ENCODE data around the gene CALHM4. TPM values are rescaled to one million over a fixed set of nuclear protein-coding genes. Genes with fewer than 3 reads are reported as not detected.

Gene CALHM4
- total RNA-seq, 2 donors from 2014 or later, result not detected

DNA sequence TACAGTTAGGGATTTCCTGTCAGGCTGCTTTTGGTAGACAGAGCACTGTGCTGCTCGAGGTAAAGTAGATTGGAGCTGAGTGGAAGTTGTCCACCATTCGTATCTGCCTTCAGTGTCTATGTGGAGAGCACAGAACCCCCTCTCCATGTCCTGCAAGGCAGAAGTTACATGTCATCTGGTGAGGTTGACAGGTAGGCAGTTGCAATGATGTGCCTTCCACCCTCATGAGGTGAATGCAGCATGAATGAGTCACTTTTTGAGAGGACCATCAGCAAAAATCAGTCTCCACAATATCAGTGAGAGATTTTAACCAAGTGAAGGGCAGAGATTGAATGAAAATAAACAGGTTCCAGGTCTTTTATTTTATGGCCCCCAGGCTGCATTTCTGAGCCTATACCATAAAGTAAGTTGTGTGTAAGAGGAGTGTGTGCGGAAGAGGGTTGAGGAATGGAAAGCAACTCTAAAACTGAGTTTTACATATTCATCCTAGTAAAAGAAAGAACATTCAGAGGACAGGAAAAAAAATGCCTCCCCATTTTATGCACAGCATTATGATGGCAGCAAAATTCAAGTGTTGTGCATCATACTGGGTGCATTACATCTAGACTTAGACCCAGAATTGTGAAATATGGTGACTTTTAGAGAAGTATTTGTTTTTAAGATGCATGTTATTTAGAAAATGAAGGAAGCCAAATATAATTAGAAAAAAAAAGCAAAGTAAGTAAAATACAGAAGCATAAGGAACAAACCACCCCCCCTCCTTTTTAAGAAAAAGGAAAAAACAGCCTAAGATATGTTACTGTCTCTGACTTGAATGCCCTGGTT, 23.9 kb upstream of the CALHM4 start:
- no peaks in the 10 kb centered on the region for H3K36me3 Mint-ChIP-seq (ENCODE audit: low read depth)
- no peak for ATAC-seq (replicated peaks)
- no peak overlapping the region for H3K4me3 Mint-ChIP-seq
- peaks cover 12% of the 10 kb centered on the region for H3K27me3 Mint-ChIP-seq
- no peaks in the 10 kb centered on the region for H3K9me3 Mint-ChIP-seq
- H3K27ac Mint-ChIP-seq, result no peak overlapping the region
- no peaks in the 10 kb centered on the region for H3K4me1 Mint-ChIP-seq

DNA sequence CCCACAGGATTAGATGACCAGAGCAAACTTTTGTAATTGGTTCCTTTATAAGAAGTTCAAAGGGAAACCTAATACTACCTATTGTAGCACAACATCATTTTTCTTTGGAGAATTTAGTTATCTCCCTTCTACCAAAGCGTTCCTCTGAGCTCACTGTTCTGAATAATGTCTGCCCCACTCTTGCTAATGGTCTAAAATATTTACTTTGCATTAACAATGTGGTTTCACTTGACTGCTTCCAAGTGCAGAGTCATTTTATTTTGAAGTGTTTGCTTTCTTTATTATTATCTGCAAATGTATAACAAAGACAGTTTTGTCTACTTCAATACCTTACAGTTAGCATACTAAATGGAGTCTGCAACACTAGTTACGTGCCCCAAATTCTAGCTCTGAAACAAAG, 23.1 kb upstream of the CALHM4 start:
- no peak overlapping the region for H3K4me3 Mint-ChIP-seq
- H3K4me1 Mint-ChIP-seq, result no peaks in the 10 kb centered on the region
- no peaks in the 10 kb centered on the region for H3K36me3 Mint-ChIP-seq (ENCODE audit: low read depth)
- no peak for ATAC-seq (replicated peaks)
- H3K27me3 Mint-ChIP-seq, result peaks cover 12% of the 10 kb centered on the region
- no peak overlapping the region for H3K27ac Mint-ChIP-seq
- H3K9me3 Mint-ChIP-seq, result no peaks in the 10 kb centered on the region

DNA sequence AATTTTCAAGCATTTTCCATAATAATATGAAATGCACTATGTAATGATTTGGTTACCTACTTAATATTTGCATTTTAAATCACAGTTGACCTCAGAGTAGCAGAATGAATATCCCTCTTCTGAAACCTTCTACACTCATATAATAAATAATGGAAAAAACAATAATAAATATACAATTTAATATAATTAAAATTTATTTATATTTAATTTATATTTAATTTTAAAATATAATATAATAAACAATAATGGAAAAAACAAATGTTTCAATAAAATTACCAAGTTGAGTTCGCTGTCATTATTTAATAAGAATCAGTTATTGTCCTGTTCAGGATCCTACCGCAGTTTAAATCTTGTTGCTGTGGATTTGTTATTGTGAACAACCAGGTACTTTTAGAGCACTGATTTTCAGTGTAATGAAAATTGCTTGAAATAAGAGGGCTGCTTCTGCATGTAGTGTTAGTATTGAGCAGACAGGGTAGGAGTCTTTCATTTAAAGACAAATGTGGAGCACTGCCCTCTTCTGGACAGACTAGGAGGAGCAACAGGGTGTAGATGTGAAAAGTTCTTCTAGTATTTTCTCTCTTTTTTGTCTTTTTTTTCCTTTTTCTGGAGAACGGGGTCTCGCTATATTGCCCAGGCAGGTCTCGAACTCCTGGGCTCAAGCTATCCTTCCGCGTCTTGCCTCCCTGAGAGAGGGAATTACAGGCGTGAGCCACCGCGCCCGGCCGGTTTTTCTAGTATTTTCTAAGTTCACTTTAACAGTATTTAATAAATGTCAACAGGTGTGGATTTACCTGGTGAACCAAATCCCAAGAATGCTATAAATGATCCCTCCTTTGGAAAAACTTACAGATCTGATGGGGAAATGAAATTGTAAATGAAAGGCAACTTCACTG, 21.6 kb upstream of the CALHM4 start:
- Mint-ChIP-seq H3K4me1 (no peaks in the 10 kb centered on the region), H3K4me3 (no peak overlapping the region), H3K27me3 (peaks cover 12% of the 10 kb centered on the region), H3K27ac (no peak overlapping the region), H3K9me3 (no peaks in the 10 kb centered on the region), H3K36me3 (ENCODE audit: low read depth) (no peaks in the 10 kb centered on the region)
- peak; percentile 83 for ATAC-seq (replicated peaks)

DNA sequence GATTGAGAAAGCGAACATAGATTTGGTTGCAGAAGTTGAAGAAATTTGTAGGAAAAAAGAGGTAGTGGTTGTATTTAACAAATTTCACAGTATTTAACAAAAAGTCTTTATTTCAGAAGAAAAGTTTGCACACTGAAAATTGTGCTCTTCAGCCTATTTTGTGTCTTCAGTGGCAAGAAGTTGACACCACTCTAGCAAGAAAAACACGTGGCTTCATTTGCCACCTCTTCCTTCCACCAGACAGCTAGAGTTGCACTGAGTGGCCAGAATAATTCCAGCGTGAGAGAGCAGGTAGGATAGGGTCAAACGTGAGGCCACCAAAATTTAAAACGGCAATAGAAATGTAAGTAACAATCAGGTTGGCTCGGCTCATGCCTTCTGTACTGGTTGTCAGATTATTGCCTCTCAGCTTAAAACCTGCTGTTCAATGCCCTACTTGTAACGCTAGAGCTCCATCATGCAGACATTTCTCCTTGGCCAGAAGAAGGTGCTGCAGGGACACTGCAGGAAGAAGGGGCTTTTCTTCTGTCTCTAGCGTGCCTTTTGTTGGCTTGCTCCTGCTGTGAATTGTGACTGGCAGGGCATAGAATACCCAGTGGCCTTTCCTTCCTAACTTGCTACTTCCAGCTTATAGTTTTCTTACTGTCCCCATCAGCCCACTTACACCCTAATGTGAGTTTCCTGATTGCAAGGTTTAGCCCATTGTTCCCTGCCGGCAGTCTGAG, 20.2 kb upstream of the CALHM4 start:
- Mint-ChIP-seq H3K27me3 (peaks cover 6% of the 10 kb centered on the region), H3K9me3 (no peaks in the 10 kb centered on the region), H3K27ac (no peak overlapping the region), H3K36me3 (ENCODE audit: low read depth) (no peaks in the 10 kb centered on the region), H3K4me1 (no peaks in the 10 kb centered on the region), H3K4me3 (no peak overlapping the region)
- ATAC-seq (replicated peaks), result no peak

DNA sequence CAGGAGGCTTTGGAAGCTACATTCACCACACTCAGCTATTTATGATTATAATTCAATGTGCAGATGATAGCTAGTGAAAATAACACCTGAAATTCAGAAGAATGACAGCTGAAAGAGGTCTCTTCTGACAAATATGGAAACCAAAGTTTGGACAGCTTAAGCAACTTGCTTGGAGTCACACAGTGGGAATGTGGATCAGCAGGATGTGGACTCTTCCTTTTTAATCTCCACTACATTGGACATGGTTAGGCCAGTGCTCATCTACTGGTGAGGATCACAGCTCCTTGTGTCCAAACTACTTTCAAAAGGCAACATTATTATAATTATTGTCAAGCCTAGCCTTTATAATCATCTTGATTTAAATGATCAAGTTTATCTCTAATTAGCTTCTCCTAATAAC, 18.4 kb upstream of the CALHM4 start:
- H3K4me3 Mint-ChIP-seq, result no peak overlapping the region
- H3K9me3 Mint-ChIP-seq, result no peaks in the 10 kb centered on the region
- H3K4me1 Mint-ChIP-seq, result no peaks in the 10 kb centered on the region
- H3K36me3 Mint-ChIP-seq (ENCODE audit: low read depth), result no peaks in the 10 kb centered on the region
- no peak for ATAC-seq (replicated peaks)
- peaks cover 3% of the 10 kb centered on the region for H3K27me3 Mint-ChIP-seq
- H3K27ac Mint-ChIP-seq, result no peak overlapping the region

DNA sequence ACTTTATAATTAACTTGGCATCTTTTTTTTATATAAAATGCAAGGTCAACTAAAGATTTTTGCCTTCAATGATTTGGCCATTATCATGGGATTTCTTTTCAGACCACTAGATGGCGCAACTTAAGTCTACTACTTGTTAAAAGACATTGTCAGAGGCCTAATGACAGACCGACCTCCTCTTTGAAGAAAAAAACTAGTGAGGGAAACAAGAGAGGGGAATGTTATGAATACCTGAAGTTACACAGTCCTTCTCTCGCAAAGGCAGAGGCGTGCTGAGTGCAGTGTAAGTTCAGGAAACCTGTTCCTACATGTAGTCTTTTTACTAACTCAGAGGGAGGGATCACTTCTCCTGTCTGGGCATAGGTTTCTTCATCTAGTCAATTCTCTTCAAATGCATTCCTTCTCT, 17.3 kb upstream of the CALHM4 start:
- H3K9me3 Mint-ChIP-seq, result no peaks in the 10 kb centered on the region
- H3K27me3 Mint-ChIP-seq, result peaks cover 7% of the 10 kb centered on the region

DNA sequence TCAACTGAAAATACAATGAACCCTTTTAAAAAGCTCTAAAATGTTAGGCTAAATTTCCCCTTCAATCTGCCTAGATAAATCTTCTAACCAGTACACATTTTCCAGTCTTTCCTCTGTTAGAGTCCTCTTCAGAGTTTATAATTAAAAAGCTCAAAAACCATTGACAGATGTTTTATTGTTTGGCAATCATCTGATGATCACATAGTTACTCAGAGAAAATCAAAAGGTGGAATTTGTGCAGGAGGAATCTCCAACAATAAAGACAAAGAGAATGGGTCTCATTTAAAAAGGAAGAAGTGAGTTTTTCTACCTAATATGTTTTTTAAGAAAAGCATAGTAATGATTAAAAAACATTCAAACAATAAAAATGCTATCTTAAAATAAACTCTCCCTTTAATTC, 11.1 kb upstream of the CALHM4 start:
- H3K9me3 Mint-ChIP-seq, result no peaks in the 10 kb centered on the region
- no peaks in the 10 kb centered on the region for H3K4me1 Mint-ChIP-seq
- ATAC-seq (replicated peaks), result no peak
- no peak overlapping the region for H3K27ac Mint-ChIP-seq
- no peak overlapping the region for H3K4me3 Mint-ChIP-seq
- no peaks in the 10 kb centered on the region for H3K36me3 Mint-ChIP-seq (ENCODE audit: low read depth)
- H3K27me3 Mint-ChIP-seq, result peaks cover 17% of the 10 kb centered on the region

More for the DNA sequence above, 17.3 kb upstream of the CALHM4 start:
- no peak overlapping the region for H3K27ac Mint-ChIP-seq
- no peaks in the 10 kb centered on the region for H3K36me3 Mint-ChIP-seq (ENCODE audit: low read depth)
- H3K4me3 Mint-ChIP-seq, result no peak overlapping the region
- no peaks in the 10 kb centered on the region for H3K4me1 Mint-ChIP-seq
- ATAC-seq (replicated peaks), result peak; percentile 53

DNA sequence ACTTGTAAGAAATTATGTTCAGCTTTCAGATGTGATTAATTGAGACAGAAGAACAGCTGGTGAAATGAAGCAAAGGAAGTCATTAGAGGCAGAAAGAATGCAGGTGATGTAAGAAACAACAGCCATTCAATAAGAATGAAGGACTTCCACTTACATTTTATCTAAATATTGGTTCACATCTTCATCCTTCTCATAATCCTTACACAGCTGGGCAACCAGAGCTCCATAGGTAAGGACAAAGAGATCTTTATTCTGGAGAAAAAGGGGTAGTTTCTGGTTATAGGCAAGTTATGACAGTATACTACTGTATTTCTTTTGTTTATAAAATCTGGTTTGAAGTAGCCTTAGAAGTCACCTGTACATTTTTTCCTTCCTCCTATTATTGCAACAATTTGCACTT, 10.4 kb upstream of the CALHM4 start:
- Mint-ChIP-seq H3K4me1 (no peaks in the 10 kb centered on the region), H3K36me3 (ENCODE audit: low read depth) (no peaks in the 10 kb centered on the region), H3K27me3 (peaks cover 17% of the 10 kb centered on the region), H3K9me3 (no peaks in the 10 kb centered on the region), H3K27ac (no peak overlapping the region), H3K4me3 (no peak overlapping the region)
- ATAC-seq (replicated peaks), result no peak

DNA sequence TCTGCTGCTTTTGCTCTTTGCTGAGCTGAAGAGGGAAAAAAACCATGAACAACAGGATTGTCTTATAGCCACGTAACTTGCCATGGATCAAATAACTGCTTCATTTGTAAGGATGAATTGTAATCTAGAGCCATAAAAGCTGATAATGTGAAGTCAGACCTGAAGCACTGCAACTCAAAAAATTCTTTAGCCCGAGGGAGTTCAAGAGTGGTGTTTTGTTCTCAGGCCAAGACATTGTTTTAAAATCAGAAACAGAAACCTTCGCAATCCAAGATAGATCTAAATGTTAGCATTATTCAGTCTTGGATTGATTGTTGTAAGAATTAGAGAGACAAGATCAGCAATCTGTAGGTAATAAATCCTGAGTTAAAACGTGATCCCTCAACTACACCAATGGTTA, 7.9 kb upstream of the CALHM4 start, which contains the start of gene TRAPPC3L:
Gene TRAPPC3L (minus strand): TSS at position 34 of the 400 bp plus-strand sequence. CDS start 170 bp downstream, outside the sequence.
- peaks cover 17% of the 10 kb centered on the region for H3K27me3 Mint-ChIP-seq
- H3K4me3 Mint-ChIP-seq, result no peak within 1 kb of the TSS
- no peaks in the 10 kb centered on the region for H3K9me3 Mint-ChIP-seq

DNA sequence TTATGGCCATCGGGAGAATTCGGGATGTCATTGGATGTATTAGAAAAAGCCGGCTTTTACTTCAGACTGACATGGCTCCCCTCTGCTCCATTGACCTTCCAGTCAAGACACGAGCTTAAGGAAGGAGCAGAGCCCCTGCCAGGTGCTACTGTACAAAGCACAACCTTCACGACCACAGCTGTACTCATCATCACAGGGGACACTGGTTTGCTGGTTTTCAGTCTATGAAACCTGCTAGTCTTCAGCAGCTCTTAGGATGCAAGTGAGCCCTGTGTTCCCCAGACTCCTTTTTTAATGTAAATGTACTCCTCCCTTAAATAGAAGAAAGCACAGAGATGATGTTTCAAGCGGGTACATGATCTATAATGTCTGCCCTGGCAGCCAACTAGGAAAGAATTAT, 6.2 kb upstream of the CALHM4 start:
- Mint-ChIP-seq H3K27ac (no peak overlapping the region), H3K9me3 (no peaks in the 10 kb centered on the region), H3K4me3 (no peak overlapping the region), H3K36me3 (ENCODE audit: low read depth) (no peaks in the 10 kb centered on the region), H3K27me3 (peaks cover 18% of the 10 kb centered on the region), H3K4me1 (no peaks in the 10 kb centered on the region)
- no peak for ATAC-seq (replicated peaks)

More for the DNA sequence above, 7.9 kb upstream of the CALHM4 start, which contains the start of gene TRAPPC3L:
- Mint-ChIP-seq H3K4me1 (no peaks in the 10 kb centered on the region), H3K27ac (no peak within 1 kb of the TSS), H3K36me3 (ENCODE audit: low read depth) (no peaks in the 10 kb centered on the region)
- no peak for ATAC-seq (replicated peaks)

DNA sequence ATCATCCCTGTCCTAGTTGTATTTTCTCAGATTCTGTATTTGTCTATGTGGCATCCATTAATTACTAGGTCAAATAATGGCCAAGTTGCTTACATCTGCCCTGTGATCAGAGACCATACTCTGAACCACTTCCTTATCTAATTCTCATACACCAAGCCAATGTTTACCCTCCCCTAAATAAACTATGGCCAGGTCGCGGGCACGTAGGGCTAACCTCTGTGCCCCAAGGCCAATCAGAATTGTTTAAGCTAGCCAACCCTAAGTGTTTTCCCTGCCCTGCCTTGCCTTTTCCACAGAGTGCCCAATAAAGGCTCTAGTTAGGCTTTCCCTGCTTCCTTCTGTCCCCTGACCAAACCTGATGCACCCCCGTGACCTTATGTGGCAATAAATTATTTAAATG, 2.8 kb upstream of the CALHM4 start:
- Mint-ChIP-seq H3K4me3 (no peak overlapping the region), H3K27ac (no peak overlapping the region), H3K36me3 (ENCODE audit: low read depth) (no peaks in the 10 kb centered on the region), H3K9me3 (no peaks in the 10 kb centered on the region), H3K4me1 (no peaks in the 10 kb centered on the region), H3K27me3 (peaks cover 17% of the 10 kb centered on the region)
- no peak for ATAC-seq (replicated peaks)

DNA sequence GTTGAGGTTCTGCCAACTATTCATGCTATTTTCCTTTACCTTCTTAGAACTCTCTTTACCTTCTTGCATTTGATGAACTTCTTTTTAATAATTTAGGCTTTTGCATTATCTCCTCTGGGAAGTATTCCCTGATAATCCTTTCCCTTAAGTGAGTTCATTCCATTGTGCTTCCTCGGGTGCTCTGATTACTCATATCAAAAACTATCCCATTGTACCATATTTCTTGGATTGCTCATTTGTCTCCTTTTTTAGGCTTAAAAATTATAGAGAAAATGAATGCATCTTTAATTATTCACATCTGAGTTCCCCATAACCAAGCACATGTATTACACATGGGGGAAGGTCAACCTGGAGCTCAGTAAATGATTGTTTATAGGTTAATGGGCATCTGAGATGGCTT, 2.5 kb downstream of the CALHM4 start:
- Mint-ChIP-seq H3K4me1 (no peaks in the 10 kb centered on the region), H3K27ac (no peak overlapping the region), H3K9me3 (no peaks in the 10 kb centered on the region), H3K4me3 (no peak overlapping the region), H3K36me3 (ENCODE audit: low read depth) (no peaks in the 10 kb centered on the region), H3K27me3 (peaks cover 11% of the 10 kb centered on the region)
- ATAC-seq (replicated peaks), result no peak

DNA sequence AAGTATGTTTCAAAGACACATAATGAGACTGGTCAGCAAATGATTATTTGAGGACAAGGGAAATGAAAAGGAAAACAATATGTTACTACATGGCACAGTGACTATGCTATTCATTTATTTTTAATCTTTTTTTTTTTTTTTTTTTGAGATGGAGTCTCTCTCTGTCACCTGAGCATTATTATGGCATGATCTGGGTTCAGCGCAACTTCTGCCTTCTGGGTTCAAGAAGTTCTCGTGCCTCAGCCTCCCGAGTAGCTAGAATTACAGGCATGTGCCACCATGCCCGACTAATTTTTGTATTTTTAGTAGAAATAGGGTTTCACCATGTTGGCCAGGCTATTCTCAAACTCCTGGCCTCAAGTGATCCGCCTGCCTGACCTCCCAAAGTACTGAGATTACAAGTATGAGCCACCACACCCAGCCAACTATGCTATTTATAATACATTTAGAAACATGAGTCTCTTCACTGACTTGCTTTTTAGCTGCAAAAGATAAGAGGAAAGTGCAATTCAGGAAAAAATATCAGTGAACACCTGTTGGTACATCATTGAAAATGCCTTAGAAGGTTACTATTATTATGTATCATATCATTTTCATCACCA, 3.4 kb downstream of the CALHM4 start:
- H3K27ac Mint-ChIP-seq, result no peak overlapping the region
- peaks cover 12% of the 10 kb centered on the region for H3K27me3 Mint-ChIP-seq
- no peaks in the 10 kb centered on the region for H3K4me1 Mint-ChIP-seq
- ATAC-seq (replicated peaks), result no peak
- no peaks in the 10 kb centered on the region for H3K36me3 Mint-ChIP-seq (ENCODE audit: low read depth)
- H3K9me3 Mint-ChIP-seq, result no peaks in the 10 kb centered on the region
- H3K4me3 Mint-ChIP-seq, result no peak overlapping the region

DNA sequence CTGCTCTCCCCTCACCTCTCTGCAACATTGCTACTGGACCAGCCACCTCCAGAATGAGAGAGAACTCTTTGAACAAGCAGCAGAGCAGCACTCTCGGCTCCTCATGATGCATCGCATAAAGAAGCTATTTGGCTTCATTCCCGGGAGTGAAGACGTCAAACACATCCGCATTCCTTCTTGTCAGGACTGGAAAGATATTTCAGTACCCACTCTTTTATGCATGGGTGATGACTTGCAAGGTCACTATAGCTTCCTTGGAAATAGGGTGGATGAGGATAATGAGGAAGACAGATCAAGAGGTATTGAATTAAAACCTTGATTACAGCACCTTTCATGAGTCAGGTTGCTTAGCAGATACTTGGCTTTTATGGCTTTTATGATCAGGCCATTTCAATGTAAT, 4.3 kb downstream of the CALHM4 start:
- Mint-ChIP-seq H3K27ac (no peak overlapping the region), H3K36me3 (ENCODE audit: low read depth) (no peaks in the 10 kb centered on the region), H3K9me3 (no peaks in the 10 kb centered on the region), H3K4me1 (no peaks in the 10 kb centered on the region), H3K27me3 (peaks cover 16% of the 10 kb centered on the region), H3K4me3 (no peak overlapping the region)
- ATAC-seq (replicated peaks), result no peak

Measured in activated T-helper 17 cell treated with anti-CD3 and anti-CD28 coated beads, Interleukin-2, amount 50 U/mL, for 72 hours (primary cell).